NCI-H187 treated with DMSO at 0.1 percent for 48 hours (cell line): ENCODE results near the gene ANKS1B.

ENCODE experiments used
- DNase-seq: peaks from one replicate; lab custom pipeline; 2025; lab: John Stamatoyannopoulos, UW

ANKS1B gene

DNA sequence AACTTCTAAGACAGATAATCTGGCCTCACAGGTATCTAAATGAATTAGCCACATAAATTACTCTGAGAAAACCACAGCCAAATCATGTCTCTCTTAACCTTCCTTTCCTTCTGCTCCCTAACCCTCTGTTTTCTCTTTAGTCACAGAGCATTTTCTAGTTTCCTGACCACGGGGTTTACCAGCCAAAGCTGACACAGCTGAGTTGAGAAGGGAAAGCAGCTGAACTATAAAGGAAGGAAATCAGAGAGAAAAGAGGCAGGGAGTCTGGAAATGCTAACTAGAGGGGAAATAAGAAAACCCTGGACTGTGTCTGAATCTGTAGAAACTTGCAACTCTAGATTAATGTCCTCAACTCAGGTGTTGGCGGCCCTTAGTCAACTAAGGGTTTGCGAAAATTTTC is 24.4 kb downstream of the ANKS1B start:
- no peak for DNase-seq

DNA sequence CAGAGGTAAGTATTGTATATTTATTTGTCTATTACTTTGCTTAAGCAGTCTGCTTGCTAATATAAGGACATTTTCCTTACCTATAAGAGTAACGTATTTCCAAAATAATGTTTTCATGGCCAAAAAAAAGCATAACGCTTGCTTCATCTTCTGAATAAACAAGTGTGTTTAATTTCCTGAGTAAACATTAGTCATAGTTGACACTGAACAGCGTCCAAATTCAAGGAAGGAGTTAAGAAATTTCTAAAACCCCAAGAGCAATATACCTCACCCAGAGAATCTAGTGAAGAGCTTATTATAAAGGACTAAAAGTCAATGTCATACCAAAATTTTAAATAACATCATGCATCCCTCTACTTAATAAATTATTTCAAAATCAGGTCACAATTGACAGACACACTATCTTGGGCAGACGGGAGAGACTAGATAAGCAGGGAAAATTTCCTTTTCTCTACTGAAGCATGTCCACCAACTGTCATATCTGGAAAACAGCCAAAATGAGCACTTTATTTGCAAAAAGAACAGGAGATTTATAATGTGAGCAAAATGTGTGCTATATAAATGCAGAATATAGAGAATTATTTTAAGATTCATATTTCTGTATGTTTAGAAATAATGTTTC is 25.1 kb downstream of the ANKS1B start:
- DNase-seq: no peak

DNA sequence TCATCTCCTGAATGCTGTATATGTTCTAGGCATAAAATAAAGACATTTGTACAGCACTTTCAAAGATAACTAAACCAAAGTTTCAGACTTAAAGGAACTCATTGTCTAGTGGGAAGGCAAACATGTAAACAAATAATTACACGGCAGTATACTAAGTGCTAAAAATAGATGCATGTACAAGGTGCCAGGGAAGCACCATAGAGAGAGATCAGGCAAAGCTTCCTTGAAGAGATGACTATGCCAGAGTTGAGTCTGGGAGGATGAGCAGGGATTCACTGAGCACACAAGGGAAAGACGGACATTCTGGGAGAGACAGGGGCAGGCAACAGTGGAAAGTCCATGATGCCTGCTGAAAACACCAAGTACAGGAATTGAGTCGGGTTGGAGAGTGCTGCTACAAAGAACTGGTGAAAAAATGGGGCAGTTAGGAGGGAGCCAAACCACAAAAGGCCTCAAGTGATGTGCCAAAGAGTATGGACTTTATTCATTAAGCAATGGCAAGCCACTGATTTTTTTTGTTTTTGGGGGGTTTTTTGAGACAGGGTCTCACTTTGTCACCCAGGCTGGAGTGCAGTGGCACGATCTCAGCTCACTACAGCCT is 26.8 kb downstream of the ANKS1B start:
- no peak for DNase-seq

DNA sequence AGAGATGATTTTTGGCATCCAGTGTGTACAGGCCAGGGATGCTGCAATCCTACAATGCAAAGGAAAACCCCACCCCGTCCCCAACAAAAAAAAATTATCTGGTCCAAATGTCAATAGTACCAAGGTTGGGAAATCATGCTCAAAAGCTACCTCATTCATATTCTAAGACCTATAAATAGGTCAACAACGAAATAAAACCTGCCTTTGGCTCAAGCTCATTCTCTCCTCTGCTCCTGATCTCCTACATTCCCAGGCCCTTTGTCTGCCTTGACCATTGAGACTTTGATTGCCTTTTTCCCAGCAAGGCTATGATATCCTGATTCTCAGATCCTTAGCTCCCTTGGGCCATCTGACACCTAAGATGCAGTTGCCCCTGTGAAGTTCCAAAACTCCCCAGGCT is 30.0 kb downstream of the ANKS1B start:
- no peak for DNase-seq

- DNase-seq: no peak
These were observed 36.4 kb downstream of the ANKS1B start for GRCh38 chr12:99948370-99948769.

DNA sequence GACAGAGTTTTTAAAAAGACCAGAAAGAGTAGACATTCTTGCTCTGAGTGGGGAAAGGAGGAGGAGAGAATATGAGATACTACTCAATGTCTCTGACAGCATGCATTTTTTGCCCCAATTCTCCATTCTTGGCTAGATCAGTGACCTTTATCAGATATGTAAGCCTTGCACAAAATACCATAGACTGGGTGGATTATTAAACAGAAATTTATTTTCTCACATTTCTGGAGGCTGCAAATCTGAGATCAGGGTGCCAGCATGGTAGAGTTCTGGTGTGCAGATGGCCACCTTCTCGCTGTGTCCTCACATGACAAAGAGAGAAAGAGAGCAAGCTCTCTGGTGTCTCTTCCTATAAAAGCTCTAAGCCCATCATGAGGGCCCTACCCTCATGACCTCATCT is 38.6 kb downstream of the ANKS1B start:
- no peak for DNase-seq

DNA sequence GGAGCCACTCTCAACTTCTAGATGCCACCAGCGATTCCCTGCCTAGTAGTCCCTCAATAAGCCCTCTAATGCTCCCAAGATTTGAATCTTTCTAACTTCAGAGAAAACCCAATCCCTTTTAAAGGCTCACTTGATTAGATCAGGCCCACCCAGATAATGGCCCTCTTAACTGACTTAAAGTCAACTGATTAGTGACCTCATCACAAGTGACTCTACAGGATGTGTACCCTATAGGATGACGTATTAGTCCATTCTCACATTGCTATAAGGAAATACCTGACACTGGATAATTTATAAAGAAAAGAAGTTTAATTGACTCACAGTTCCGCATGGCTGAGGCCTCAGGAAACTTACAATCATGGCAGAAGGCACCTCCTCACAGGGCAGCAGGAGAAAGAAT is 49.1 kb downstream of the ANKS1B start:
- DNase-seq: no peak

- no peak for DNase-seq
These were observed 58.1 kb downstream of the ANKS1B start for GRCh38 chr12:99926511-99927169.

DNA sequence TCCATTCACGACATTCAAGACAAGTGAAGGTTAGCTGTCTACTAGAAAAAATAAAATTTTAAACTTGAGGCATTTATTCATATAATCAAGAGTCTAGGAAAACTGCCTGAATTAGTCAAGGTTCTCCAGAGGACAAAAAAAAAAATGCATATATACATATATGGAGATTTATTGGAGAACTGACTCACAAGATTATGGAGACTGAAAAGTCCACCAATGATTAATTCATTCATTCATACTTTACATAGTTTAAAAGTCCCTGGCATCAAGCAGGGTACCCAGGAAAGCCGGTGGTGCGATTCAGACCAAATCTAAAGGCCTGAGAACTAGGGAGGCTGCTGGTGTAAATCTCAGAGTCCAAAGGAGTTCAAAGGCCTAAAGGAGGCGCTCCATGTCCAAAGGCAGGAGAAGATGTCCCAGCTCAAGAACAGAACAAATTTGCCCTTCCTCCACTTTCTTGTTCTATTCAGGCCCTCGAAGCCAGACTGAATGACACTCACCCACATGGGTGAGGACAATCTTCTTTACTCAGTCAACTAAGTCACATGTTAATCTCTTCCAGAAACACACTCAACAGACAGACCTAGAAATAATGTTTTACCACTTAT is 64.3 kb downstream of the ANKS1B start:
- no peak for DNase-seq

- no peak for DNase-seq
These were observed 66.9 kb downstream of the ANKS1B start for GRCh38 chr12:99917711-99918402.

- DNase-seq: no peak
These were observed 68.2 kb downstream of the ANKS1B start for GRCh38 chr12:99916555-99916954.

DNA sequence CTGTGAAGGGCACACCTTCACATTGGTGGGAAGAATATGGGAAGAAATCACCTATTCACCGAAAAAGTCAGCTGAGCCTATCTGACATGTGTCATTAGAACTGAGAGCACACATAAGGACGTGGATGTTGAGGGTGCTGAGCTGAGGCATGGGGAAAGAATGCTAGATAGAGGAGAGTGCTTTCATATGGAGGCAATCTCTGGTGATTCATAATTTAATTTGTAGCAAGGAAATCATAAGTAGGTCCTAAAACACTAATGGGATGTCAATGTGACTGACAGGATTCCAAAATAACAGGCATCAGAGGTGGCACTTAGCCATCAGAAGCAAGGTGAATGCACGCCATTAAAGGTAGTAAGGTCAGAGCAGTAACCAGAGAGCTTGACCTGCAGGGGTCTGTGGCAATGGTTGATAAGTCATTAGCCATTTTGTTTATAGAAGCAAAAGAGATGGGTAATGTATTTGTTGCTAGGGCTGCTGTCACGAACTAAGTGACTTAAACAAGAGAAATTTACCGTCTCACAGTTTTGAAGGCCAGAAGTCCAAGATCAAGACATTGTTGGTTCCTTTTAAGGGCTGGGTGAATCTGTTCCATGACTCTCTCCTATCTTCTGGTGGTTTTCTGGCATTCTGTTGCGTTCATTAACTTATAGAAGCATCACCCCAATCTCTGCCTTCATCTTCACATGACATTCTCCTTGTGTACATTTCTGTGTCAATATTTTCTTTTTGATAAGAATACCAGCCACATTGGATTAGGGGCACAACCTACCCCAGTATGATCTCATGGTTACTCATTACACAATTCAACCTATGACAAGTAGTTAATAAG is 69.3 kb downstream of the ANKS1B start:
- DNase-seq: no peak

- no peak for DNase-seq
These were observed 70.5 kb downstream of the ANKS1B start for GRCh38 chr12:99914206-99914605.

- no peak for DNase-seq
These were observed 72.8 kb downstream of the ANKS1B start for GRCh38 chr12:99911967-99912366.

DNA sequence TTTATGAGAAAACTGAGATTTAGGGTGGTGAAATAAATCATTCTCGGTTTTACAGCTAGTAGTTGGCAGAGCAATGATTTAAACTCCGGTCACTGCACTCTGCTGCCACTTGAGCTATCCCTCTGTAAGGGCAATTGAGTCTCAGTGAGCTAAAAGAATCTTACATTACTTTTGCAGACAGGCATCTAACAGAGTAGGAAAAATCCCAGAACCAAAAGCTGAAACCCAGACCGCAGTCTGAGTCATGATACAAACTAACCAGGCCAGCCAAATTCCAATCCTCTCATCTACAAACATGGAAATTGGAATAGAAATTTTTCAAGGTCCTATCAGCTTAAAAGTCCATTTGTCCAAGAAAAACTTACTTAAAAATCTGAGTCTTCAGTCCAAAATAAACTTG is 73.7 kb downstream of the ANKS1B start:
- no peak for DNase-seq

- no peak for DNase-seq
These were observed 74.4 kb downstream of the ANKS1B start for GRCh38 chr12:99910342-99910741.

DNA sequence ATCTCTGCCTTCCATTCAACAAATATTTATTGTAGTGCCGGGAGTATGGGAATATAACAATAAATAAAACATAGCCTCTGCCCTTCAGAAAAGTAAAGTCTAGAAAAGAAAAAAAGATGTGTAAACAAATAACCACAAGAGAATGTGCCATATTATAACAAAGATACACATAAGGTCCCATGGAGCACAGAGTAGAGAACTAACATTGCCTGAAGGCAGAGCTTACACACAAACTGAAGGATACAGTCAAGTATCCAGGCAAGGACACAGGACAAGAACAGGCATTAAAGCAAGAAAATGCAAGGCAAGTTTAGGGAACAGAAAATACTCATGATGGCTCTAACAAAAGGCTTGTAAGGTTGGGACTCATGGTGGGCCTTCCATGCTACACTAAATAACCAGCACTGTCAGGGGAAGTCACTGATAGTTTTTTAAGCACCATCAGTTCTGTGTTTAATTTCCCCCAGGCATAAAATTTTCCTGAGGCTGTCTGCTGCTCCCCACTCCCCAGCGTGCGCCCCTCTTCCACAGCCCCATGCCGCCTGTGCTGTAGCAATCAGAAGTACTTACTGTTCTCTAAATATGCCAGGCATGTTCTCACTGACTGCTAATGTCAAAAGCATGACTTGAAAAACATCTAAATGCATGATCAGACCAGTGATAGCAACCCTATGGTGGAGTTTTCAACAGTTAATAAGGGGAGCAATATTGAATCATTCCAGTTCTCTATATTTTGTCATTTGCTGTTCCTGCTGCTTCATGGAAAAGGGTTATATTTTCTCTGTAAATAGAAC is 77.8 kb downstream of the ANKS1B start:
- DNase-seq: no peak

GRCh38 chr12:99901181-99901580 is 83.6 kb downstream of the ANKS1B start:
- DNase-seq: no peak

- no peak for DNase-seq
These were observed 86.1 kb downstream of the ANKS1B start for GRCh38 chr12:99898645-99899044.

- DNase-seq: no peak
These were observed 105.3 kb downstream of the ANKS1B start for GRCh38 chr12:99879439-99879838.

GRCh38 chr12:99875081-99875480 is 109.7 kb downstream of the ANKS1B start:
- no peak for DNase-seq
